ENCODE results near the gene KANK2. TPM values are rescaled to one million over a fixed set of nuclear protein-coding genes. Genes with fewer than 3 reads are reported as not detected.

KANK2 gene
- total RNA-seq, 1 experiment from 2014 or later = 35.1 TPM

GRCh38 chr19:11180346-11180745 lies 17.0 kb downstream of the KANK2 start:
- H3K9me3 Mint-ChIP-seq = peaks cover 5% of the 10 kb centered on the region; the same call in 1 of the 2 replicates
- peaks cover 11% of the 10 kb centered on the region for H3K36me3 Mint-ChIP-seq
- ChIA-PET POLR2A (no interaction called here), CTCF (interaction anchor here (0.7 kb wide), 1 partner anchor 12 kb away, joined by 3 read pairs; no protein-coding TSS in a partner anchor)
- no peak overlapping the region for H3K4me3 Mint-ChIP-seq
- no peak for TF ChIP-seq ZNF671 (CRISPR knock-in tag; IDR thresholded peaks at IDR 0.05)
- TF ChIP-seq ZNF121 (CRISPR knock-in tag; IDR thresholded peaks at IDR 0.05) = no peak
- no peak for TF ChIP-seq FOXJ3 (CRISPR knock-in tag; IDR thresholded peaks at IDR 0.05; ENCODE audit: borderline replicate concordance)
- TF ChIP-seq SP1 (CRISPR knock-in tag; conservative IDR thresholded peaks at IDR 0.05) = no peak
- TF ChIP-seq NR2C2 (CRISPR knock-in tag; IDR thresholded peaks at IDR 0.05) = no peak
- TF ChIP-seq USF1 (CRISPR knock-in tag; IDR thresholded peaks at IDR 0.05) = no peak
- TF ChIP-seq E2F1 (CRISPR knock-in tag; IDR thresholded peaks at IDR 0.05) = no peak
- TF ChIP-seq FOXP1 (CRISPR knock-in tag; IDR thresholded peaks at IDR 0.05; ENCODE audit: borderline replicate concordance) = no peak
- TF ChIP-seq TP53 (CRISPR knock-in tag; IDR thresholded peaks at IDR 0.05) = no peak
- TF ChIP-seq NR3C1 (CRISPR knock-in tag; conservative IDR thresholded peaks at IDR 0.05; ENCODE audit: low read depth) = no peak
- TF ChIP-seq SMAD3 (CRISPR knock-in tag; IDR thresholded peaks at IDR 0.05; ENCODE audit: borderline replicate concordance) = no peak
- ATAC-seq = no peak
- H3K27me3 Mint-ChIP-seq (ENCODE audit: low read depth) = no peaks in the 10 kb centered on the region
- DNase-seq (ENCODE audit: low spot score) = no peak
- H3K27ac Mint-ChIP-seq = peak overlapping the region; percentile 77
- H3K4me1 Mint-ChIP-seq = peaks cover 9% of the 10 kb centered on the region

GRCh38 chr19:11179716-11180297 lies 17.5 kb downstream of the KANK2 start:
- Mint-ChIP-seq H3K27ac (peak overlapping the region; percentile 77; the same call in 1 of the 2 replicates), H3K4me1 (peaks cover 9% of the 10 kb centered on the region), H3K9me3 (peaks cover 5% of the 10 kb centered on the region; the same call in 1 of the 2 replicates), H3K27me3 (ENCODE audit: low read depth) (no peaks in the 10 kb centered on the region), H3K4me3 (no peak overlapping the region), H3K36me3 (peaks cover 11% of the 10 kb centered on the region)
- ChIA-PET POLR2A (no interaction called here), CTCF (no interaction called here)
- DNase-seq (ENCODE audit: low spot score) = no peak
- ATAC-seq = no peak
- TF ChIP-seq NFE2L1 (CRISPR knock-in tag; IDR thresholded peaks at IDR 0.05) (no peak), ERG (CRISPR knock-in tag; IDR thresholded peaks at IDR 0.05) (no peak), SP1 (CRISPR knock-in tag; conservative IDR thresholded peaks at IDR 0.05) (no peak), ZNF138 (CRISPR knock-in tag; conservative IDR thresholded peaks at IDR 0.05) (no peak), AFF4 (CRISPR knock-in tag; IDR thresholded peaks at IDR 0.05; ENCODE audit: borderline replicate concordance) (no peak), ZSCAN18 (CRISPR knock-in tag; IDR thresholded peaks at IDR 0.05) (no peak), ELF4 (CRISPR knock-in tag; IDR thresholded peaks at IDR 0.05; ENCODE audit: low read depth) (no peak), ZNF281 (CRISPR knock-in tag; IDR thresholded peaks at IDR 0.05) (no peak), SMAD3 (CRISPR knock-in tag; IDR thresholded peaks at IDR 0.05; ENCODE audit: borderline replicate concordance) (no peak), GRHL2 (CRISPR knock-in tag; IDR thresholded peaks at IDR 0.05; ENCODE audit: insufficient replicate concordance, severe bottlenecking) (no peak), NR2C2 (CRISPR knock-in tag; IDR thresholded peaks at IDR 0.05) (no peak), RORB (CRISPR knock-in tag; IDR thresholded peaks at IDR 0.05) (no peak), MXD4 (CRISPR knock-in tag; IDR thresholded peaks at IDR 0.05; ENCODE audit: borderline replicate concordance) (no peak), MAX (CRISPR knock-in tag; IDR thresholded peaks at IDR 0.05) (no peak), ATF1 (CRISPR knock-in tag; IDR thresholded peaks at IDR 0.05) (no peak), IRF2 (CRISPR knock-in tag; IDR thresholded peaks at IDR 0.05; ENCODE audit: borderline replicate concordance, low read depth) (no peak)
